Measurements from ENCODE around the gene VTN.

Gene VTN

DNA sequence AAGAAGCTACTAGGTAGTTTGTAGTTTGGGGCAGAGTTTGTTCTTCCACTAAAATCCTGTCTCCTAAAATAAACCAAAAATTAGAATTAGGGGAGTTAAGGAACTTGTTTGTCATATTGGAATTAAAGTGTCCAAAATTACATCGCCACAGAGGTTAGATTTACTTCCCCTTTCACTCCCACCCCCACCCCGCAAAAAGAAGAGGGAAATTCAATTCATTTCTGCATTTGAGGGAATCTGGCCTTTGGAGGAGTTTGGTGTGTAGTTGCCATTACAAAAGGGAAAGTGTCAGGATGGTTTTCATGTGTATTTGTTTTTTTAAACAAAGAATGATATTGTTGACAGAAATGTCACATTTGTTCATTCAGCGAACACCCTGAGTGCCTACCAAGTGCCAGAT, 45.3 kb downstream of the VTN start:
- in situ Hi-C loops (cut with MboI; ENCODE audit: low sequenced_read_pairs), result no loop called here

DNA sequence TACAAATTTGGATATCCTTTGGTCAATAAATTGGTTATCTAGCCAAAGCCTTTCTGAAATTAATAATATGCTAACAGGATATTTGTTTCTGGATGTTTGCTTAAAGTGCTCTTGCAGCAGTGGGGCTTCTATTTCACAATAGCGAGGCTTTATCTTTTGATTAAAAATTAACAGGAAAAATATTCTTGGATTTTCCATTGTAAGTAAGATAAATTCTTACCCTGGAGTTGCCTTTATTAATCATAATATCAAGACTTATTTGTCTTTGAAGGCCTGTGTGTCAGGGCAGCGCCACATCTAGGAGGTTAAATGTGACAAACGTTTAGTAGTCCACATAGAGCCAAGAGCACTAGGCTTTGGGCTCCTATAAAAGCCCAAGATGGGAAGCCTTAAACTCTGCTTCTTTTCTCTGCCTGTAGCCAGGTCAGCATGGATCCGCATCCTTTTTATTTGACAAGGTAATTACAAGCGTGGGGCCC, 45.8 kb downstream of the VTN start:
- in situ Hi-C loops (cut with MboI; ENCODE audit: low sequenced_read_pairs), result no loop called here

DNA sequence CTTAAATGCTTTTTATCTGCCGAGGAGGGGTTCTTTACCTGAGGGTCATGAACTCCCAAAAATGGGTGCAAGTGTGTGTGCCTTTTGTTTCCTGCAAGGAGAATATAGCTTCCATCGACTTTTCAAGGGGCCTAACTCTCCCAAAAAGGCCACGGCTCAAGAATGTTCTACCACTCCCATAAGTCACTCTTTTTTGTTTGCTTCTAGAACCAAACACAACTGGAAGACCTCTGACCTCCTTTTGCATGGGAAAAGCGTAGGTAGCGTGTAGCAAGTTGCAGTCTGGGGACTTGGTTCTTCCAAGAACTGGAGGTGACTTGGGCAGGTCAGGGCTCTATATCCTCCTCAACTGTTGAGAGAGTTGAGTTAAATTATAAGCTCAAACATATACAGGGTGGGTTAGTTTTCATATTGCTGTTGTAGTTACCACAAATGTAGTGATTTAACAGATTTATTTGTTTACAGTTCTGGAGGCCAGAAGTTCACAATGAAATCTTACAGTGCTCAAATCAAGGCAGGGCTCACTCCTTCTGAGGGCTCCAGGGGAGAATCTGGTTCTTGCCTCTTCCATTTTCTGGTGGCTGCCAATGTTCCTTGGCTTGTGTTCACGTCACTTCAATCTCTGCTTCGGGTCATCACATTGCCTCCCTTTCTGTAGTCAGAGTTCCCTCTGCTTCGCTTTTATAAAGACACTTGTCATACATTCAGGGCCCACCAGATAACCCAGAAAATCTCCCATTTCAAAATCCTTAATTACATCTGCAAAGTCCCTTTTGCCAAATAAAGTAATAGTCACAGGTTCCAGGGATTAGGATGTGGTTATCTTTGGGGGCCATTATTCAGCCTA, 49.7 kb downstream of the VTN start:
- in situ Hi-C loops (cut with MboI; ENCODE audit: low sequenced_read_pairs), result no loop called here

DNA sequence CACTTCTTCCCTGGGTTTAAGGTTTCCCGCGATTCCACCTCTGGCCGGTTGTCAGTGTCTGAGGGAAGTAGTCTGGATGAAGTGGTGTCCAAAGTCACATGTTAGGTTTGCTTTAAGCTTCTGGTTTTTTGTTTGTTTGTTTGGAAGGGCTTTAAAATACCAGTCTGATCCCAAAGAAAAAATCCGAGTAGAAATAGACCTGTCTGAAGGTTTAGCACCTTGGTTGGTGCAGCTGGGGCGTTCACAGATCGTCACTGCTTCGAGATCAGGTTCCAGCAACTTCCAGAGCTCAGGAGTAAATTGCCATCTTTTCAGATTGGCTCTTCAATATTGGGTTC, 50.5 kb downstream of the VTN start:
- in situ Hi-C loops (cut with MboI; ENCODE audit: low sequenced_read_pairs), result no loop called here

DNA sequence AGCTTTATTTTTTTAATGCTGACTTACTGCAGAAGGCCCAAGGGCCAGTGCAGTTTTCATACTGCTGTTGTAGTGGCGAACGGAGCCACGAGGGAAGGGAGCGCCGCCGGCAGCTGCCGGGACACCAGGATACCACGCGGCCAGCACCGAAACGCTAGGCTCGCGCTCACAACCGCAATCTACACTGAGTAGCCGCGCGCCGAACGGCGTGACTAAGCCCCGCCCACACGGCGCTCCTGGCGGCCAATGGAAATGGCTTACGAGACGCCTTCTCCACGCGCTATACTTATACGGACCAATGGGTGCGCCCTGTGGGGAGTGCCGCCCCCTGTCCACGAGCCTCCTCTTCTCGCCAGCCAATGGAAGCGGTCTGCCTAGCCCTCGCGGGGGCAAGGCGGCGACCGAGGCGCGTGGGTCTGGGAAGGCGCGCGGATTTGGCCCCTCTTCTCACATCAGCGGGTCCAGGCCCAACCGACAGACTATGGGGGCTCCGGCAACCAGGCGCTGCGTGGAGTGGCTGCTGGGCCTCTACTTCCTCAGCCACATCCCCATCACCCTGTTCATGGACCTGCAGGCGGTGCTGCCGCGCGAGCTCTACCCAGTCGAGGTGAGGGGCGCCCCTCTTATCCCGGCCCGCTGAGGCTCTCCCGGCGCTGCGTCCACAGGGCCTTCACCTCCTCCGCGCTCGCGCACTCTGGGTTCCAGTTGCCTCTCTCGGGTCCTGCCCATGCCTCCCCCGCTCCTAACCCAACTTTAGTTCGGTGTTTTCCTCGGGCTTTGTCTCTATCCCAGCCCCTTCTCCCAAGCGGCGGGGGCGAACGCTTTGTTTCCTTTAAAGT, 51.1 kb downstream of the VTN start, which contains the start of gene TMEM97:
Gene TMEM97, plus strand, starts transcription at position 442 of the 839 bp plus-strand sequence. Its CDS starts 40 bp downstream, at position 482.
- in situ Hi-C loops (cut with MboI; ENCODE audit: low sequenced_read_pairs), result no loop called here

GRCh38 chr17:28317966-28318758, 51.9 kb downstream of the VTN start:
- in situ Hi-C loops (cut with MboI; ENCODE audit: low sequenced_read_pairs), result no loop called here
